K562 (cell line): ENCODE data around the gene PCSK2. TPM values are rescaled to one million over a fixed set of nuclear protein-coding genes. Genes with fewer than 3 reads are reported as not detected.

Experiments used
- ATAC-seq: fragments of 200-7000 bp; cut with Tn5 transposase; 3 replicates; pipeline ENCODE4 v1.9.1; 2020; ENCODE audit warnings: moderate library complexity
- BruUV-seq: library from RNA; stranded (reverse); fragments of 400-500 nt; replicated peaks from 2 replicates; lab custom pipeline; 2021; lab: Mats Ljungman, UMichigan
- CTCF ChIA-PET: fragments of 300-600 bp; formaldehyde crosslinking; extraction: SDS; loops from one replicate; lab custom pipeline; 2021; ENCODE audit warnings: low intra/inter-chr PET ratio; lab: Yijun Ruan, JAX
- POLR2A ChIA-PET: fragments of 300-600, 350-650 bp; sonication (Branson Sonifier 250); formaldehyde crosslinking; extraction: SDS; loops from one replicate; lab custom pipeline; 2021; ENCODE audit warnings: antibody characterized with exemption, inconsistent platforms; lab: Yijun Ruan, JAX
- DNase-seq, 4 experiments: peaks; one replicate each; pipeline versions ENCODE4 v3.0.0 to v3.0.0-alpha.2; 2011 to 2018; ENCODE audit warnings: low spot score in 3 of 4, mixed read lengths in 3 of 4; ENCODE audit errors: extremely low read depth in 1 of 4
- FAIRE-seq: peaks from 2 replicates; lab custom pipeline; 2011; peaks lifted over from hg19 to GRCh38; lab: Jason Lieb, UNC
- H2AFZ ChIP-seq: 2 replicates; pipeline ENCODE4 v1.6.0; 2011; ENCODE audit warnings: low read depth, low read length, control low read depth, inconsistent platforms
- H3K27ac ChIP-seq: fragments of 200-600 bp; 3 replicates; pipeline ENCODE4 v1.8.0; 2011; ENCODE audit warnings: low read depth, mild to moderate bottlenecking, control low read depth, inconsistent platforms, low read length, moderate library complexity, mixed read lengths; ENCODE audit errors: extremely low read depth
- H3K27me3 ChIP-seq, 2 experiments: fragments of 300-600 bp in 1 of 2; 2 replicates in 1 of 2; 3 replicates in 1 of 2; pipeline versions ENCODE4 v1.6.0 to v1.8.0; 2011; ENCODE audit warnings: inconsistent platforms in 2 of 2, low read length in 2 of 2, mild to moderate bottlenecking in 1 of 2, mixed read lengths in 1 of 2, moderate library complexity in 1 of 2; ENCODE audit not compliant: control insufficient read depth in 2 of 2, insufficient read depth in 2 of 2
- H3K36me3 ChIP-seq: fragments of 300-600 bp; 3 replicates; pipeline ENCODE4 v1.8.0; 2011; ENCODE audit warnings: mild to moderate bottlenecking, low read length, inconsistent platforms; ENCODE audit not compliant: control insufficient read depth, insufficient read depth
- H3K4me1 ChIP-seq, 2 experiments: fragments of 200-600 bp in 1 of 2; replicated peaks in 1 of 2; 2 replicates in 1 of 2; 3 replicates in 1 of 2; pipeline versions ENCODE4 v1.5.1 to v1.8.0; 2011; ENCODE audit warnings: inconsistent platforms in 2 of 2, low read length in 2 of 2, mild to moderate bottlenecking in 1 of 2, mixed read lengths in 1 of 2, moderate library complexity in 1 of 2; ENCODE audit not compliant: control insufficient read depth in 2 of 2, insufficient read depth in 2 of 2
- H3K4me2 ChIP-seq: 2 replicates; pipeline ENCODE4 v1.6.1; 2011; ENCODE audit warnings: low read length, control low read depth, inconsistent platforms, mixed read lengths; ENCODE audit not compliant: insufficient read depth
- H3K4me3 ChIP-seq: fragments of 200-600 bp; sonication (generic), shearing (Covaris generic); 2 replicates; pipeline ENCODE4 v1.5.1; 2016; ENCODE audit warnings: control low read depth, inconsistent platforms
- H3K79me2 ChIP-seq: fragments of 200-600 bp; 3 replicates; pipeline ENCODE4 v1.8.0; 2011; ENCODE audit warnings: low read length, inconsistent platforms; ENCODE audit not compliant: control insufficient read depth, insufficient read depth
- H3K9ac ChIP-seq, 2 experiments: 2 replicates each; pipeline versions ENCODE4 v1.6.0 to v1.6.1; 2011; ENCODE audit warnings: low read depth in 2 of 2, low read length in 2 of 2, control low read depth in 1 of 2, inconsistent platforms in 1 of 2, mild to moderate bottlenecking in 1 of 2, mixed read lengths in 1 of 2; ENCODE audit not compliant: insufficient read depth in 1 of 2
- H3K9me1 ChIP-seq: one replicate; pipeline ENCODE4 v1.6.0; 2011; ENCODE audit warnings: inconsistent platforms, mild to moderate bottlenecking, low read length, moderate library complexity; ENCODE audit not compliant: control insufficient read depth, insufficient read depth
- H3K9me3 ChIP-seq: replicated peaks from 2 replicates; pipeline ENCODE4 v1.5.1; 2011; ENCODE audit warnings: low read depth, low read length, inconsistent platforms; ENCODE audit not compliant: control insufficient read depth, insufficient read depth
- H4K20me1 ChIP-seq: replicated peaks from 2 replicates; pipeline ENCODE4 v1.6.1; 2011; ENCODE audit warnings: low read length, inconsistent platforms, mixed read lengths; ENCODE audit not compliant: control insufficient read depth, insufficient read depth
- ARID1B ChIP-seq: fragments of 450-650 bp; IDR thresholded peaks from 2 replicates; pipeline ENCODE4 v1.6.1; 2016; ENCODE audit warnings: antibody characterized with exemption, mild to moderate bottlenecking, inconsistent platforms
- BCLAF1 ChIP-seq, 2 experiments: fragments of 450-650 bp in 1 of 2; IDR thresholded peaks; 2 replicates each; pipeline ENCODE4 v1.6.1; 2011 to 2017; ENCODE audit warnings: low read depth in 2 of 2, antibody characterized with exemption in 1 of 2, borderline replicate concordance in 1 of 2, low read length in 1 of 2, mild to moderate bottlenecking in 1 of 2, mixed read lengths in 1 of 2; ENCODE audit not compliant: control insufficient read depth in 1 of 2
- EZH2 ChIP-seq: IDR thresholded peaks from 2 replicates; pipeline ENCODE4 v1.6.1; 2012; ENCODE audit warnings: low read depth, mild to moderate bottlenecking, inconsistent platforms, low read length, borderline replicate concordance
- KDM1A ChIP-seq, 2 experiments: fragments of 450-650 bp; IDR thresholded peaks; 2 replicates each; pipeline ENCODE4 v1.6.1; 2016; ENCODE audit warnings: mild to moderate bottlenecking in 2 of 2
- NR0B1 ChIP-seq: fragments of 450-650 bp; IDR thresholded peaks from one replicate; pipeline ENCODE4 v1.6.1; 2018; ENCODE audit warnings: mild to moderate bottlenecking, moderate library complexity; ENCODE audit not compliant: partially characterized antibody
- RAD51 ChIP-seq: fragments of 450-650 bp; IDR thresholded peaks from 2 replicates; pipeline ENCODE4 v1.7.1; 2016; ENCODE audit warnings: low read depth, mild to moderate bottlenecking, borderline replicate concordance
- TFE3 ChIP-seq: fragments of 450-650 bp; formaldehyde crosslinking; IDR thresholded peaks from 2 replicates; pipeline ENCODE4 v1.4.0; 2020; ENCODE audit warnings: mild to moderate bottlenecking, mixed read lengths
- TOE1 ChIP-seq, 2 experiments: fragments of 450-650 bp in 1 of 2; sonication (generic) in 1 of 2; formaldehyde crosslinking in 1 of 2; IDR thresholded peaks; 2 replicates each; pipeline versions ENCODE4 v1.7.1 to v1.8.0; 2016 to 2022; ENCODE audit warnings: borderline replicate concordance in 2 of 2, mild to moderate bottlenecking in 2 of 2, antibody characterized with exemption in 1 of 2, inconsistent platforms in 1 of 2, low read depth in 1 of 2, missing genetic modification reagents in 1 of 2, moderate library complexity in 1 of 2
- USF1 ChIP-seq: sonication (generic); formaldehyde crosslinking; IDR thresholded peaks from 2 replicates; pipeline ENCODE4 v1.9.0; 2022; ENCODE audit warnings: mild to moderate bottlenecking, missing genetic modification reagents
- USF2 ChIP-seq: sonication (generic); formaldehyde crosslinking; IDR thresholded peaks from 2 replicates; pipeline ENCODE4 v1.5.0; 2020; ENCODE audit warnings: missing genetic modification reagents
- WHSC1 ChIP-seq: IDR thresholded peaks from one replicate; pipeline ENCODE4 v1.6.1; 2012; ENCODE audit warnings: low read length, control low read depth, inconsistent platforms
- WGBS: fragments of 100-300 bp; shearing (Covaris generic); methylation state at CpG from one replicate; pipeline ENCODE4 v1.1.6; 2016; ENCODE audit warnings: low coverage, mixed read lengths; ENCODE audit not compliant: insufficient coverage; ENCODE audit errors: missing lambda C conversion rate; 5-methylcytosine and 5-hydroxymethylcytosine counted together
- in situ Hi-C: fragments of 300-500 bp; cut with MboI; formaldehyde crosslinking; loops from 4 replicates; pipeline ENCODE4 v1.15.0; 2018; ENCODE audit warnings: inconsistent platforms, mixed read lengths
- intact Hi-C: fragments of 100-400 bp; cut with micrococcal nuclease; formaldehyde crosslinking; loops from 2 replicates; pipeline ENCODE4 v1.14.2; 2022
- polyA plus RNA-seq, 8 experiments: library from polyadenylated mRNA; depleted of rRNA in 4 of 8; stranded (reverse) in 5 of 8; unstranded in 3 of 8; fragments of >200 nt; fragmentation: Nextera tagmentation in 2 of 8; fragmentation: Illumina TruSeq in 1 of 8; extraction: Ambion mirVana in 2 of 8; extraction: Trizol in 1 of 8; gene quantifications; 2 replicates each; pipeline versions ENCODE4 v1.2.1 to v1.2.3, GENCODE V29; 2011 to 2014; ENCODE audit warnings: inconsistent platforms in 1 of 8, missing spikeins in 1 of 8
- total RNA-seq, 7 experiments: library from RNA; depleted of rRNA in 6 of 7; stranded (reverse); fragments of >200 nt in 6 of 7; fragmentation: Illumina TruSeq in 2 of 7; extraction: Trizol in 2 of 7; gene quantifications; 2 replicates each; pipeline versions ENCODE4 v1.2.1 to v1.2.3, GENCODE V29; 2011 to 2021; ENCODE audit warnings: low replicate concordance in 1 of 7

Gene PCSK2
- total and polyA plus RNA-seq, 9 of the 15 experiments (the other 6 are each of a cell fraction or from before 2014, with no cell fraction given): 0.04 to 0.07 (median 0.05) TPM; not detected in 6

- ATAC-seq (peak; percentile 58; the same call in 1 of the 3 replicates), DNase-seq (peak; percentile 37 to 79 (median 76)), FAIRE-seq (peak; percentile 23)
- no peak overlapping the region for H2AFZ ChIP-seq
- peaks cover 4 to 17% of the 10 kb centered on the region in 2 experiments; a peak in 4 of 5 replicates for H3K27me3 ChIP-seq
- no peaks in the 10 kb centered on the region for H3K9me3 ChIP-seq
- no peaks in the 10 kb centered on the region for H3K36me3 ChIP-seq
- no peak overlapping the region for H3K9ac ChIP-seq
- BruUV-seq: no TSS peak
- H3K9me1 ChIP-seq: no peaks in the 10 kb centered on the region
- H3K4me3 ChIP-seq: no peak overlapping the region
- no peak overlapping the region for H3K4me2 ChIP-seq
- no peaks in the 10 kb centered on the region for H4K20me1 ChIP-seq
- 3% methylated on average over 8 of the region's 14 CpGs for WGBS
- CTCF ChIA-PET: no interaction called here
- no peaks in the 10 kb centered on the region for H3K79me2 ChIP-seq
- in situ Hi-C loops (loop anchor here (25.0 kb wide), 1 partner anchor 769 kb away; the partner anchor contains the start of gene ZNF133), intact Hi-C loops (no loop called here)
- POLR2A ChIA-PET: no interaction called here
- H3K4me1 ChIP-seq: no peaks in the 10 kb centered on the region
- no peak overlapping the region for H3K27ac ChIP-seq
- peak; percentile 86 for TF ChIP-seq USF2 (CRISPR knock-in tag)
- TF ChIP-seq WHSC1: no peak
- peak; percentile 83 for TF ChIP-seq TFE3
- no peak for TF ChIP-seq ARID1B
- TF ChIP-seq RAD51: peak; percentile 74; the same call in 1 of the 2 replicates
- no peak for TF ChIP-seq NR0B1
- TF ChIP-seq EZH2: no peak
- no peak for TF ChIP-seq BCLAF1 (IDR thresholded peaks at IDR 0.05; ENCODE audit: borderline replicate concordance in 1 of 2, control insufficient read depth in 1 of 2, low read depth in 2 of 2, low read length in 1 of 2)
- 0 out of 4 replicates have a peak, but pooled peaks of 1 of the 2 experiments have one; percentile 19 for TF ChIP-seq KDM1A (IDR thresholded peaks at IDR 0.05)
- TF ChIP-seq USF1 (CRISPR knock-in tag): peak; percentile 84
- TF ChIP-seq TOE1 (IDR thresholded peaks at IDR 0.05; ENCODE audit: borderline replicate concordance): peak; percentile 78; the same call in 1 of the 2 replicates
- no peak for TF ChIP-seq TOE1 (CRISPR knock-in tag; IDR thresholded peaks at IDR 0.05; ENCODE audit: borderline replicate concordance, low read depth)
These were observed 291.7 kb downstream of the PCSK2 start for GRCh38 chr20:17518339-17519052.
